ENCODE data around the gene ATRN. TPM values are rescaled to one million over a fixed set of nuclear protein-coding genes. Genes with fewer than 3 reads are reported as not detected.

Gene ATRN
- total RNA-seq, 4 donors from 2014 or later: 14.4 to 20.0 (median 16.3) TPM

DNA sequence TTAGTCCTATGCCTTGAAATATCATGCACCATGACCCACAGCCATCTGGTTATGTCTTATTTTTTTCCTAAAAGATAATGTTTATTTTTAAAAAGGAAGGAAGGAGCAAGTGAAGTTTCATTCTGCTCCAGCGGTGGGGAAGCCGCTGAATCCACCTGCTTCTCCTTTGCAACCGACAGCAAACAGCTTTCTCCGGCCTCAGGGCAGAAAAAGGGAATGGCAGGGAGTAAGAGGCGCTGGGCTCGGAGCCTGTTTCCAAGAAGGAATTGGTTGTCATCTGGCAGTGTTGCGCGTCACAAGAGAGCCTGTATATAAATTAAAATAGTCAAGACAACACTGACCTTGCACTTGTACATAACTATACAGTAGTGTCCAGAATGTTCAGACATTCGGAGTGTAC is 178.1 kb downstream of the ATRN start:
- DNase-seq (no peak), ATAC-seq (no peak)
- in situ Hi-C loops (cut with MboI; ENCODE audit: low sequenced_read_pairs in 4 of 4) (no loop called here), intact Hi-C loops (cut with DNase I; ENCODE audit: low total_unique reads) (no loop called here)
- TF ChIP-seq POLR2A (IDR thresholded peaks at IDR 0.05) (no peak), CTCF (IDR thresholded peaks at IDR 0.05 in 4 of 5, conservative IDR thresholded peaks at IDR 0.05 in 1 of 5) (no peak)
- H3K4me3 ChIP-seq: no peak overlapping the region
- no peaks in the 10 kb centered on the region for H3K4me1 ChIP-seq
- H3K36me3 ChIP-seq: peaks cover 0 to 57% of the 10 kb centered on the region in 2 donors
- H3K27ac ChIP-seq: no peak overlapping the region
- H3K9me3 ChIP-seq: no peaks in the 10 kb centered on the region
- H3K27me3 ChIP-seq: no peaks in the 10 kb centered on the region

DNA sequence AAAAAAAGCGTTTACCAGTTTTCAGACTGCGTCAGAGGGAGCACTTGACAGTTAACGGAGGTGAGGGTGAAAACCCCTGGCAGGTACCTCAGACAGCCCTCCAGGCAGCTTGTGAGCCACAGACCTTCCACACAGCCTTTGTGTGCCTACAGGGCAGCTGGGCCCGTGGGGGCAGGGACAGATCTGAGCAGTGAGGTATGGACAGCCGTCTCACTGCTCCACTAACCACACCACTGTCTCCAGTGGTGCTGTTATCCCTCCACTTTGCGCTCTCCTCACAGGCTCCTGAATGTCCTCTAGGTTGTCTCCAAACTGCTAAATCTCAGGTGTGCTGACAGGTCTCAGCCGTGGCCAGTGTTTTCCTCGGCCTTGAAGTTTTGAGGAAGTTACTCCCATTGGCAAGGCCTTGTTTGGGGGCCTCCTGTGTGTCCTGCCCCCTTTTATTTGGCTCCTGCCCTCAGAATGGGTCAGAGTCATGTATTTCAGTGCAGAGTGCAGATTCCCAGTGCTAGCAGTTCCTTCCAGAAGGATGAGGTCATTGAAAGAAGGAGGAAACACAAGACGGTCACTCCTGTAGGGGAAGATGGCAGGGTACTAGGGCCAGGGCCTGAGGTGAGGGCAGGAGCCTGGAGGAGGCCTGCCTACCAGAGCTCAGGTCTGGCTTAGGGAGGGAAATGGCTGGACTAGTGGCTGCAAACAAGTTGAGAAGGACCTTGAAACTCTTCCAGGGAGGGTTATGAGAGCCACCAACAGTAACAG is 180.6 kb downstream of the ATRN start:
- in situ Hi-C loops (cut with MboI; ENCODE audit: low sequenced_read_pairs in 4 of 4): no loop called here

GRCh38 chr20:3652221-3652620 is 181.4 kb downstream of the ATRN start:
- Histone ChIP-seq H3K27me3 (no peaks in the 10 kb centered on the region), H3K27ac (no peak overlapping the region), H3K36me3 (peaks cover 0 to 28% of the 10 kb centered on the region in 2 donors), H3K4me3 (no peak overlapping the region), H3K4me1 (no peaks in the 10 kb centered on the region), H3K9me3 (no peaks in the 10 kb centered on the region)
- ATAC-seq (no peak), DNase-seq (no peak)
- TF ChIP-seq POLR2A (IDR thresholded peaks at IDR 0.05) (no peak), CTCF (IDR thresholded peaks at IDR 0.05 in 4 of 5, conservative IDR thresholded peaks at IDR 0.05 in 1 of 5) (no peak)
- in situ Hi-C loops (cut with MboI; ENCODE audit: low sequenced_read_pairs in 4 of 4) (no loop called here), intact Hi-C loops (cut with DNase I; ENCODE audit: low total_unique reads) (no loop called here)

More for the DNA sequence above, 180.6 kb downstream of the ATRN start:
- no peaks in the 10 kb centered on the region for H3K9me3 ChIP-seq
- no peaks in the 10 kb centered on the region for H3K4me1 ChIP-seq
- no peak for TF ChIP-seq POLR2A (IDR thresholded peaks at IDR 0.05)
- TF ChIP-seq CTCF (IDR thresholded peaks at IDR 0.05 in 4 of 5, conservative IDR thresholded peaks at IDR 0.05 in 1 of 5): no peak
- no peak for ATAC-seq
- no peaks in the 10 kb centered on the region for H3K27me3 ChIP-seq
- H3K4me3 ChIP-seq: no peak overlapping the region
- no peak for DNase-seq
- intact Hi-C loops (cut with DNase I; ENCODE audit: low total_unique reads): no loop called here
- no peak overlapping the region for H3K27ac ChIP-seq
- H3K36me3 ChIP-seq: peaks cover 0 to 36% of the 10 kb centered on the region in 2 donors

DNA sequence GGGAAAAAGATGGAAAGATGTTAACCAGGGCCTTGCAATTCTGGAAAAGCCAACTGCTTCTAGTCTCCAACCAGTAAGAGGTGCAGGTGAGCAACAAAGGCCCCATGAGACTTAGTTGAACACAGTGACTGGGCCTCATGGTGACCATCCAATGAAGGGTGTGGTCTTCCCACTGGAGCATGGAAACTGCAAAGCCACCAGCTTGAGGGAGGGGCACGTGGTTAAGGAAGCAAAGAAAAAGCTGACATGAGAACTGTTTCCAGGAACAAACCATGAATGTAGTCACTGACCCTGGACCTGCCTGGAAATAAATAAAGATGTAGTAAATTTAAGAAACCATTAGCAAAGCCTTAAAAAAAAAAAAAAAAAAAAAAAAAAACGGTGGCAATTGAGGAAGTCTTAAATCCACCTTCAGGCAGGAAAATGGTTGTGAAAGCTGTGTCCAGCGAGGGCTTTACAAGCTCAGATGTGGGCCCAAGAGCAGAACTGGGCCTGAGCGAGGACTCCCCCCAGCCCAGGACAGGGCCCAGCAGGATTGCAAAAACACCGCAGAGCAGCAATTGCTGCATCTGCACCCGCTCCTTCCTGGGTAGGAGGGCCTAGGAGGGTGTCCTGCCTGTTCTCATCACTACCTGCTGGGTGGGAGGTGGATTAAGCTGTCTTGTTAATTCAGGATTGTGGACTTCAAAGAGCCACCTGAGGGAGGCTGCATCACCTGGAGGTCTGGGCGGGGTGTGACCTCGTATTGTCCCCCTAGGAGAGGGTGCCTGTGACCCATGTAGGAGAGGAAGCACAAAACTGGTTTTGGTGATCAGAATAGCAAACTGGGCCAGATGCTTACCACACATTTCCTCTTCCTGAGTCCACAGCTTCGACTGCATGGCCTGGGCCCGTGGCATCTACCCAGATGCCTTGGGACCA is 182.1 kb downstream of the ATRN start:
- Histone ChIP-seq H3K9me3 (no peaks in the 10 kb centered on the region), H3K4me1 (no peaks in the 10 kb centered on the region), H3K27ac (no peak overlapping the region), H3K36me3 (peaks cover 0 to 22% of the 10 kb centered on the region in 2 donors), H3K27me3 (no peaks in the 10 kb centered on the region), H3K4me3 (no peak overlapping the region)
- TF ChIP-seq CTCF (IDR thresholded peaks at IDR 0.05 in 4 of 5, conservative IDR thresholded peaks at IDR 0.05 in 1 of 5): no peak
- TF ChIP-seq POLR2A (IDR thresholded peaks at IDR 0.05): no peak
- ATAC-seq (no peak), DNase-seq (no peak)
- intact Hi-C loops (cut with DNase I; ENCODE audit: low total_unique reads): no loop called here
- in situ Hi-C loops (cut with MboI; ENCODE audit: low sequenced_read_pairs in 4 of 4): no loop called here
